Measurements from ENCODE around the gene FAM50B. TPM values are rescaled to one million over a fixed set of nuclear protein-coding genes. Genes with fewer than 3 reads are reported as not detected.

The FAM50B gene
- total and polyA plus RNA-seq, 2 of the 13 experiments (the other 11 are each of a cell fraction or from before 2014, with no cell fraction given), result 0.05 TPM; not detected in 1

DNA sequence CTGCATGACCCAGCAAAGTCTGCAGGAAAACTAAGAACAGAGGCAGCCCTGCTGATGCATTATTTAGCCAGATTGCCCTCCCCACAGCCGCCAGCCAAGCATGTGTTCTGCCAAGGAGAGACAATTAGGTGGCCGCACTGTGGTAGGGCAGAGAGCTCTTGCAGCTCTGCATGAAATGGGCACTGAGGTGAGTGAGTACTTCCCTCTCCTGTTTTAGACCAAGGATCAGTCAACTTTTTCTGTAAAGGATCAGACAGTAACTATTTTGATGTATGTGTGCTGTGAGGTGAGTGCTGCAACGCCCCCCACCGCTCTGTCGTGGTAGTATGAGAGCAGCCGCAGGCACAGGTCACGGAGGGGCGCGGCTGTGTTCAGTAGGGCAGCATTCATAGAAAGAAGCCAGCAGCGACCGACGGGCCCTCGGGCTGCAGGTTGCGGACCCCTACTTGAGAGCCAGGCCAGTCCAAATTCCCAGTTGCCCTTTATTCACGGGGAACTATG is 23.8 kb upstream of the FAM50B start (continued):
- TF ChIP-seq, protein P1, sequence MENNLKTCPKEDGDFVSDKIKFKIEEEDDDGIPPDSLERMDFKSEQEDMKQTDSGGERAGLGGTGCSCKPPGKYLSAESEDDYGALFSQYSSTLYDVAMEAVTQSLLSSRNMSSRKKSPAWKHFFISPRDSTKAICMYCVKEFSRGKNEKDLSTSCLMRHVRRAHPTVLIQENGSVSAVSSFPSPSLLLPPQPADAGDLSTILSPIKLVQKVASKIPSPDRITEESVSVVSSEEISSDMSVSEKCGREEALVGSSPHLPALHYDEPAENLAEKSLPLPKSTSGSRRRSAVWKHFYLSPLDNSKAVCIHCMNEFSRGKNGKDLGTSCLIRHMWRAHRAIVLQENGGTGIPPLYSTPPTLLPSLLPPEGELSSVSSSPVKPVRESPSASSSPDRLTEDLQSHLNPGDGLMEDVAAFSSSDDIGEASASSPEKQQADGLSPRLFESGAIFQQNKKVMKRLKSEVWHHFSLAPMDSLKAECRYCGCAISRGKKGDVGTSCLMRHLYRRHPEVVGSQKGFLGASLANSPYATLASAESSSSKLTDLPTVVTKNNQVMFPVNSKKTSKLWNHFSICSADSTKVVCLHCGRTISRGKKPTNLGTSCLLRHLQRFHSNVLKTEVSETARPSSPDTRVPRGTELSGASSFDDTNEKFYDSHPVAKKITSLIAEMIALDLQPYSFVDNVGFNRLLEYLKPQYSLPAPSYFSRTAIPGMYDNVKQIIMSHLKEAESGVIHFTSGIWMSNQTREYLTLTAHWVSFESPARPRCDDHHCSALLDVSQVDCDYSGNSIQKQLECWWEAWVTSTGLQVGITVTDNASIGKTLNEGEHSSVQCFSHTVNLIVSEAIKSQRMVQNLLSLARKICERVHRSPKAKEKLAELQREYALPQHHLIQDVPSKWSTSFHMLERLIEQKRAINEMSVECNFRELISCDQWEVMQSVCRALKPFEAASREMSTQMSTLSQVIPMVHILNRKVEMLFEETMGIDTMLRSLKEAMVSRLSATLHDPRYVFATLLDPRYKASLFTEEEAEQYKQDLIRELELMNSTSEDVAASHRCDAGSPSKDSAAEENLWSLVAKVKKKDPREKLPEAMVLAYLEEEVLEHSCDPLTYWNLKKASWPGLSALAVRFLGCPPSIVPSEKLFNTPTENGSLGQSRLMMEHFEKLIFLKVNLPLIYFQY (CRISPR knock-in tag; IDR thresholded peaks at IDR 0.05; ENCODE audit: borderline replicate concordance), result peak; percentile 82
- TF ChIP-seq ISL2 (CRISPR knock-in tag; IDR thresholded peaks at IDR 0.05), result peak; percentile 48; the same call in 1 of the 2 replicates
- TF ChIP-seq ZNF350 (CRISPR knock-in tag; IDR thresholded peaks at IDR 0.05; ENCODE audit: borderline replicate concordance, low read depth), result peak; percentile 82
- TF ChIP-seq RBAK (CRISPR knock-in tag; IDR thresholded peaks at IDR 0.05), result no peak
- TF ChIP-seq, protein P2, sequence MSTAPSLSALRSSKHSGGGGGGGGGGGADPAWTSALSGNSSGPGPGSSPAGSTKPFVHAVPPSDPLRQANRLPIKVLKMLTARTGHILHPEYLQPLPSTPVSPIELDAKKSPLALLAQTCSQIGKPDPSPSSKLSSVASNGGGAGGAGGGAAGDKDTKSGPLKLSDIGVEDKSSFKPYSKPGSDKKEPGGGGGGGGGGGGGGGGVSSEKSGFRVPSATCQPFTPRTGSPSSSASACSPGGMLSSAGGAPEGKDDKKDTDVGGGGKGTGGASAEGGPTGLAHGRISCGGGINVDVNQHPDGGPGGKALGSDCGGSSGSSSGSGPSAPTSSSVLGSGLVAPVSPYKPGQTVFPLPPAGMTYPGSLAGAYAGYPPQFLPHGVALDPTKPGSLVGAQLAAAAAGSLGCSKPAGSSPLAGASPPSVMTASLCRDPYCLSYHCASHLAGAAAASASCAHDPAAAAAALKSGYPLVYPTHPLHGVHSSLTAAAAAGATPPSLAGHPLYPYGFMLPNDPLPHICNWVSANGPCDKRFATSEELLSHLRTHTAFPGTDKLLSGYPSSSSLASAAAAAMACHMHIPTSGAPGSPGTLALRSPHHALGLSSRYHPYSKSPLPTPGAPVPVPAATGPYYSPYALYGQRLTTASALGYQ (CRISPR knock-in tag; IDR thresholded peaks at IDR 0.05), result no peak
- no peak for TF ChIP-seq MTA3 (CRISPR knock-in tag; IDR thresholded peaks at IDR 0.05)
- TF ChIP-seq PCBP2 (optimal IDR thresholded peaks at IDR 0.05; ENCODE audit: low read depth, low read length, poor library complexity, severe bottlenecking), result no peak
- TF ChIP-seq TFDP2 (CRISPR knock-in tag; IDR thresholded peaks at IDR 0.05), result peak; percentile 13; the same call in 1 of the 2 replicates
- TF ChIP-seq RARA (CRISPR knock-in tag; IDR thresholded peaks at IDR 0.05), result peak; percentile 85
- TF ChIP-seq TSC22D2 (CRISPR knock-in tag; IDR thresholded peaks at IDR 0.05; ENCODE audit: borderline replicate concordance), result no peak
- TF ChIP-seq SP4 (CRISPR knock-in tag; IDR thresholded peaks at IDR 0.05), result peak; percentile 46; the same call in 1 of the 2 replicates
- peak; percentile 47 for TF ChIP-seq NCOA2 (CRISPR knock-in tag; IDR thresholded peaks at IDR 0.05)
- TF ChIP-seq MEIS2 (CRISPR knock-in tag; IDR thresholded peaks at IDR 0.05), result peak; percentile 72; the same call in 1 of the 2 replicates
- TF ChIP-seq, protein P3, sequence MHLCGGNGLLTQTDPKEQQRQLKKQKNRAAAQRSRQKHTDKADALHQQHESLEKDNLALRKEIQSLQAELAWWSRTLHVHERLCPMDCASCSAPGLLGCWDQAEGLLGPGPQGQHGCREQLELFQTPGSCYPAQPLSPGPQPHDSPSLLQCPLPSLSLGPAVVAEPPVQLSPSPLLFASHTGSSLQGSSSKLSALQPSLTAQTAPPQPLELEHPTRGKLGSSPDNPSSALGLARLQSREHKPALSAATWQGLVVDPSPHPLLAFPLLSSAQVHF (CRISPR knock-in tag; IDR thresholded peaks at IDR 0.05), result no peak
- TF ChIP-seq ZNF619 (CRISPR knock-in tag; IDR thresholded peaks at IDR 0.05), result peak; percentile 87; the same call in 1 of the 2 replicates
- TF ChIP-seq SOX5 (CRISPR knock-in tag; IDR thresholded peaks at IDR 0.05; ENCODE audit: borderline replicate concordance), result peak; percentile 50; the same call in 1 of the 2 replicates
- 0 out of 2 replicates have a peak, but pooled peaks have one; percentile 49 for TF ChIP-seq HINFP (CRISPR knock-in tag; IDR thresholded peaks at IDR 0.05; ENCODE audit: low read depth)
- peak; percentile 27; the same call in 1 of the 2 replicates for TF ChIP-seq ZNF274 (CRISPR knock-in tag; IDR thresholded peaks at IDR 0.05)
- no peak for TF ChIP-seq NKX3-1 (CRISPR knock-in tag; IDR thresholded peaks at IDR 0.05)

Data from HepG2 (cell line).